RWPE1 (cell line): ENCODE results near the gene TRAK1.

Experiments
- CTCF ChIA-PET: fragments of 350-600 bp; sonication (Branson Sonifier 250); formaldehyde crosslinking; extraction: SDS; loops from one replicate; lab custom pipeline; 2021; lab: Yijun Ruan, JAX
- POLR2A ChIA-PET: fragments of 400-600 bp; formaldehyde crosslinking; extraction: SDS; loops from one replicate; lab custom pipeline; 2020; ENCODE audit warnings: antibody characterized with exemption; ENCODE audit not compliant: low non-redundant PET; lab: Yijun Ruan, JAX
- DNase-seq: peaks from one replicate; pipeline ENCODE4 v3.0.0; 2012; ENCODE audit warnings: low spot score
- H3K27ac ChIP-seq: fragments of 450-650 bp; 2 replicates; pipeline ENCODE4 v1.5.1; 2017
- CTCF ChIP-seq: fragments of 450-650 bp; conservative IDR thresholded peaks from 2 replicates; pipeline ENCODE4 v1.5.1; 2017; ENCODE audit warnings: low read depth, mild to moderate bottlenecking

TRAK1 gene

GRCh38 chr3:42085641-42086376 lies 5.3 kb upstream of the TRAK1 start:
- no peak for DNase-seq
- TF ChIP-seq CTCF: no peak
- H3K27ac ChIP-seq: no peak overlapping the region
- CTCF ChIA-PET: no interaction called here
- POLR2A ChIA-PET: no interaction called here

GRCh38 chr3:42088803-42089530 lies 2.2 kb upstream of the TRAK1 start:
- no peak overlapping the region for H3K27ac ChIP-seq
- CTCF ChIA-PET: no interaction called here
- DNase-seq: no peak
- no peak for TF ChIP-seq CTCF
- POLR2A ChIA-PET: no interaction called here

GRCh38 chr3:42092006-42092405 lies 849 bp downstream of the TRAK1 start:
- CTCF ChIA-PET: interaction anchor here (0.5 to 0.7 kb wide), 2 partner anchors 121 to 614 kb away, joined by 3 read pairs; no protein-coding TSS in a partner anchor
- POLR2A ChIA-PET: no interaction called here
- no peak for TF ChIP-seq CTCF
- H3K27ac ChIP-seq: peak overlapping the region; percentile 98
- DNase-seq: no peak

GRCh38 chr3:42094128-42094527 lies 3.0 kb downstream of the TRAK1 start:
- TF ChIP-seq CTCF: no peak
- ChIA-PET CTCF (interaction anchor here (0.7 kb wide), 1 partner anchor 95 kb away, joined by 3 read pairs; no protein-coding TSS in a partner anchor), POLR2A (no interaction called here)
- DNase-seq: no peak
- H3K27ac ChIP-seq: peak overlapping the region; percentile 61

- ChIA-PET CTCF (no interaction called here), POLR2A (no interaction called here)
- DNase-seq: no peak
- TF ChIP-seq CTCF: no peak
- H3K27ac ChIP-seq: peak overlapping the region; percentile 61
These were observed 3.7 kb downstream of the TRAK1 start for GRCh38 chr3:42094691-42095391.

- DNase-seq: no peak
- POLR2A ChIA-PET: no interaction called here
- no peak for TF ChIP-seq CTCF
- CTCF ChIA-PET: no interaction called here
- no peak overlapping the region for H3K27ac ChIP-seq
These were observed 4.4 kb downstream of the TRAK1 start for GRCh38 chr3:42095540-42095939.
